MCF 10A (cell line): Measurements from ENCODE around the gene XPC. TPM values are rescaled to one million over a fixed set of nuclear protein-coding genes. Genes with fewer than 3 reads are reported as not detected.

ENCODE experiments used
- BruUV-seq: library from RNA; stranded (reverse); fragments of 400-500 nt; replicated peaks from 2 replicates; lab custom pipeline; 2021; lab: Mats Ljungman, UMichigan
- CTCF ChIA-PET: fragments of 300-600 bp; sonication (Branson Sonifier 250); formaldehyde crosslinking; extraction: SDS; loops from one replicate; lab custom pipeline; 2021; ENCODE audit warnings: antibody characterized with exemption, inconsistent platforms; lab: Yijun Ruan, JAX
- POLR2A ChIA-PET: fragments of 300-600, 350-650 bp; sonication (Branson Sonifier 250); formaldehyde crosslinking; extraction: SDS; loops from one replicate; lab custom pipeline; 2020; ENCODE audit warnings: antibody characterized with exemption, inconsistent platforms; lab: Yijun Ruan, JAX
- DNase-seq: peaks from one replicate; pipeline ENCODE4 v3.0.0-alpha.2; 2018; ENCODE audit not compliant: unreplicated experiment
- H3K27ac Mint-ChIP-seq: one replicate; pipeline ENCODE4 v1.8.0; 2022; ENCODE audit warnings: mild to moderate bottlenecking, low read depth, mixed read lengths; ENCODE audit not compliant: unreplicated experiment
- H3K27me3 Mint-ChIP-seq: one replicate; pipeline ENCODE4 v1.8.0; 2022; ENCODE audit warnings: mixed read lengths; ENCODE audit not compliant: insufficient read depth, unreplicated experiment
- H3K36me3 Mint-ChIP-seq: one replicate; pipeline ENCODE4 v1.8.0; 2022; ENCODE audit warnings: mild to moderate bottlenecking, moderate library complexity, mixed read lengths; ENCODE audit not compliant: insufficient read depth, unreplicated experiment
- H3K4me1 Mint-ChIP-seq: one replicate; pipeline ENCODE4 v1.8.0; 2022; ENCODE audit warnings: mixed read lengths; ENCODE audit not compliant: insufficient read depth, unreplicated experiment
- H3K4me3 Mint-ChIP-seq: one replicate; pipeline ENCODE4 v1.8.0; 2022; ENCODE audit warnings: mild to moderate bottlenecking, moderate library complexity, mixed read lengths; ENCODE audit not compliant: unreplicated experiment
- H3K9me3 Mint-ChIP-seq: one replicate; pipeline ENCODE4 v1.8.0; 2022; ENCODE audit warnings: mixed read lengths; ENCODE audit not compliant: unreplicated experiment
- CTCF ChIP-seq: fragments of 200-600 bp; IDR thresholded peaks from one replicate; pipeline ENCODE4 v1.8.0; 2022; ENCODE audit warnings: antibody characterized with exemption, mild to moderate bottlenecking; ENCODE audit not compliant: unreplicated experiment
- intact Hi-C: fragments of 100-400 bp; cut with micrococcal nuclease; formaldehyde crosslinking; loops from 2 replicates; pipeline ENCODE4 v1.14.1; 2022
- total RNA-seq: library from RNA; stranded (reverse); gene quantifications from 2 replicates; pipeline ENCODE4 v1.2.3, GENCODE V29; 2022

XPC gene
- total RNA-seq, 1 experiment from 2014 or later, result 73.3 TPM

- Mint-ChIP-seq H3K4me3 (peak within 1 kb of the TSS; percentile 99), H3K9me3 (no peaks in the 10 kb centered on the region), H3K36me3 (peaks cover 56% of the 10 kb centered on the region), H3K27ac (peak within 1 kb of the TSS; percentile 96), H3K4me1 (peaks cover 30% of the 10 kb centered on the region), H3K27me3 (no peaks in the 10 kb centered on the region)
- no peak for TF ChIP-seq CTCF
- peak; percentile 99 for DNase-seq
- POLR2A ChIA-PET, result interaction anchor here (0.6 to 9.1 kb wide), 29 partner anchors 10 to 941 kb away, joined by 3 to 294 read pairs (median 5); partner anchors contain the start of genes CCDC174, LSM3, MRPS25 and NR2C2
- CTCF ChIA-PET, result interaction anchor here (0.6 to 8.7 kb wide), 10 partner anchors 10 to 485 kb away, joined by 3 to 80 read pairs (median 4); partner anchors contain the start of genes LSM3 and XPC
- intact Hi-C loops, result loop anchor here (1.0 kb wide), 4 partner anchors 20 to 228 kb away; partner anchors contain the start of genes LSM3 and XPC
- BruUV-seq, result no TSS peak
These were observed 53.7 kb downstream of the XPC start, which contains the start of the genes CHCHD4 and TMEM43 for GRCh38 chr3:14124615-14125192. TSS of gene CHCHD4 (minus strand) at chr3:14124870. CDS start at chr3:14124676, 194 bp downstream. TSS of gene TMEM43 (plus strand) at chr3:14125052. CDS start at chr3:14125194, 142 bp downstream.

GRCh38 chr3:14124223-14124614 lies 54.2 kb downstream of the XPC start:
- Mint-ChIP-seq H3K4me3 (peak overlapping the region; percentile 99), H3K27me3 (no peaks in the 10 kb centered on the region), H3K9me3 (no peaks in the 10 kb centered on the region), H3K4me1 (peaks cover 30% of the 10 kb centered on the region), H3K36me3 (peaks cover 51% of the 10 kb centered on the region), H3K27ac (peak overlapping the region; percentile 96)
- no TSS peak for BruUV-seq
- CTCF ChIA-PET, result interaction anchor here (0.6 to 8.7 kb wide), 5 partner anchors 11 to 826 kb away, joined by 3 to 80 read pairs (median 5); no protein-coding TSS in a partner anchor
- DNase-seq, result peak; percentile 68
- POLR2A ChIA-PET, result interaction anchor here (0.6 to 9.1 kb wide), 22 partner anchors 9 to 941 kb away, joined by 3 to 294 read pairs (median 6); partner anchors contain the start of genes CCDC174, LSM3, MRPS25 and NR2C2
- intact Hi-C loops, result no loop called here
- TF ChIP-seq CTCF, result no peak

GRCh38 chr3:14123308-14124222 lies 54.8 kb downstream of the XPC start:
- TF ChIP-seq CTCF, result no peak
- Mint-ChIP-seq H3K4me3 (peak overlapping the region; percentile 99), H3K9me3 (no peaks in the 10 kb centered on the region), H3K36me3 (peaks cover 45% of the 10 kb centered on the region), H3K4me1 (peaks cover 30% of the 10 kb centered on the region), H3K27me3 (no peaks in the 10 kb centered on the region), H3K27ac (peak overlapping the region; percentile 96)
- BruUV-seq, result TSS peak; percentile 56
- no peak for DNase-seq
- ChIA-PET CTCF (interaction anchor here (0.6 to 8.7 kb wide), 4 partner anchors 21 to 826 kb away, joined by 3 to 80 read pairs (median 3); no protein-coding TSS in a partner anchor), POLR2A (interaction anchor here (0.7 to 9.1 kb wide), 15 partner anchors 12 to 942 kb away, joined by 3 to 294 read pairs (median 6); partner anchors contain the start of genes LSM3, MRPS25 and XPC)
- intact Hi-C loops, result no loop called here
